Embryonic facial prominence (tissue), 1 donor: Measurements from ENCODE around the gene NDUFS3.
"Not testable (repeated sequence)": the region's sequence is repeated elsewhere in the genome, so short reads cannot be mapped to it uniquely, and the experiment has no call there.

Experiments
- DNase-seq: peaks from one replicate; pipeline ENCODE4 v3.0.0-alpha.2; 2016; ENCODE audit errors: extremely low spot score

Gene NDUFS3

DNA sequence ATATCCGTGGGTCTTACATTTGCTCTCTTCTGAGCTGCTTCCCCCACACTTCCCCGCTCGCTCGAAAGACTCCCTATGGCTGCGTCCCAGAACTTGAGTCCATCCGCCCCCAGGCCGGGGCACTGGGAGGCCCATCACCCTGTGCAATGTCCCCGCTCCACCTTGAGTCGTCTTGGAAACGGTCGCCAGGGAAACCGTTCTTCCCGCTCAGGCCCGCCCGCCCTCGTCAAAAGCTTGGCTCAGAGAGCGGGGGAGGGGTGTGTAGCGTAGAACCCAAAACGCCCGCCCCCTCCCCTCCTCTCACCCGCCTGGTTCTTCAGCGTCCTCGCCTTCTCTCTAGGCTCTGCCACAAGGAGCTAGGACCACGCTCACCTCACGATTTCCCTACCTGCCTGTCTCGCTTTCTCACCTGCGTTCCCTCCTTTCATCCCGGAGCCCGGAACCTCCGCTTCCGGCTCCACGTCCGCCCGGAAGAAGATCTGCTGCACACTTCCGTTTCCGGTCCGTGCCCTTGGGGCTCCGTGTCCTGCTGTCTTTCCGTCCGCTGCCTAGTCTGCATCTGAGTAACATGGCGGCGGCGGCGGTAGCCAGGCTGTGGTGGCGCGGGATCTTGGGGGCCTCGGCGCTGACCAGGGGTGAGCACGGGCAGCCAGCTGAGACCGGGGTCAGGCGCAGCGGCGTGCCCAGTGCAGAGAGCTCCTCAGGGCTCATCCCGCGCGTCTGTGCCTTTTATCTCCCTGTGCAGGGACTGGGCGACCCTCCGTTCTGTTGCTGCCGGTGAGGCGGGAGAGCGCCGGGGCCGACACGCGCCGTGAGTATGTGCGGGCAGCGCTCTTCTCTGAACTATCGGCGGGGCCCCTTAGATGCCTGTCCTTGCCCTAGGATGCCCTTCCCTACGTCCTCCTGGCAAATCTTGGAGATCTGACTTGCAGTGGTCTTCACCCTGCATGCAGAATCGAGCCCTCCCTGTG lies at the start of gene NDUFS3, which contains the start of gene KBTBD4:
NDUFS3 (plus strand) TSS at position 551 of the 971 bp plus-strand sequence; CDS start at position 569, 18 bp downstream.
KBTBD4 (minus strand) TSS at position 447 of the 971 bp plus-strand sequence; CDS start at position 428, 19 bp downstream.
- DNase-seq: peak; percentile 90

DNA sequence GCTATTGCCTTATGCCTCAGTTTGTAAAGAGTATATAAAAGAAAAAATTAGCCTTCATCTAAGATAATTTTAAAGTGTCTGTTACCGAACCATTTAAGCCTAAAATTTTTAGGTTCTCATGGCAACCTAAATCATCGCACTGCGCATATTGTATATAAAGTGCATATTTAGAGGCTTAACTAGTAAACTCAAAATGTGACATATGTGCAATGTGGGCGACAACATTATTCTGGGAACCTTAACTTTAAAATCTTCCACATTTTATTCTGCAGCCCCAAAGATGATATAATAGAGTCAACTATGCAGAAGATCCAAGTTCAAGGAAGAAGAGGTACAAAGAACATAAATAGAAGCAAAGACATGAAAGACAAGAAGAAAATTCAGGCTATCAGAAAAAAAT lies 48.9 kb upstream of the NDUFS3 start:
- DNase-seq: no peak

DNA sequence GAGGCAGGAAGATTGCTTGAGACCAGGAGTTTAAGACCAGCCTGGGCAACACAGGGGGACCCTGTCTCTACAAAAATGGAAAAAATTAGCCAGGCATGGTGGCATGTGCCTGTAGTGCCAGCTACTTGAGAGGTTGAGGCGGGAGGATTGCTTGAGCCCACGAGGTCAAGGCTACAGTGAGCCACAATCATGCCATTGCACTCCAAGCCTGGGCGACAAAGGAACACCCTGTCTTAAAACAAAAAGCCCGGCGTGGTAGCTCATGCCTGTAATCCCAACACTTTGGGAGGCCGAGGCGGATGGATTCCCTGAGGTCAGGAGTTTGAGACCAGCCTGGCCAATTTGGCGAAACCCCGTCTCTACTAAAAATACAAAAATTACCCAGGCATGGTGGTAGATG lies 48.2 kb upstream of the NDUFS3 start:
- DNase-seq: not testable (repeated sequence)

DNA sequence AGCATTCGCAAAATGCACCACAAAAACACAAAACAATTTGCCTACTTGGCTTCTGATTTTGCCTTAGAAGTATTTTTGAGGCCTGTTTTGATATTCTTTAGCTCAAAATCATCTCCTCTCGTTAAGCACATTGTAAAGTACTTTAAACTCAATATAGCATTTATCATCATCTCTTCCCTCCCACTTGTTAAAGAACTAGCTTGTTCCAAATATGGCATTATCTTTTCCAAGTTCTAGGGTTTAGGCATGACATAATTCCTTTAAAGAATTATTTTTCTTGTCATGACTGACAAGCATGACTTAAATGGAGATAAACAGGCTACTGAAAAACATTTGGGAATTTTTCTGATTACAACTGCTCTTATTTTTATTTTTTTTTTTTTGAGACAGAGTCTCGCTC lies 47.2 kb upstream of the NDUFS3 start:
- DNase-seq: no peak

DNA sequence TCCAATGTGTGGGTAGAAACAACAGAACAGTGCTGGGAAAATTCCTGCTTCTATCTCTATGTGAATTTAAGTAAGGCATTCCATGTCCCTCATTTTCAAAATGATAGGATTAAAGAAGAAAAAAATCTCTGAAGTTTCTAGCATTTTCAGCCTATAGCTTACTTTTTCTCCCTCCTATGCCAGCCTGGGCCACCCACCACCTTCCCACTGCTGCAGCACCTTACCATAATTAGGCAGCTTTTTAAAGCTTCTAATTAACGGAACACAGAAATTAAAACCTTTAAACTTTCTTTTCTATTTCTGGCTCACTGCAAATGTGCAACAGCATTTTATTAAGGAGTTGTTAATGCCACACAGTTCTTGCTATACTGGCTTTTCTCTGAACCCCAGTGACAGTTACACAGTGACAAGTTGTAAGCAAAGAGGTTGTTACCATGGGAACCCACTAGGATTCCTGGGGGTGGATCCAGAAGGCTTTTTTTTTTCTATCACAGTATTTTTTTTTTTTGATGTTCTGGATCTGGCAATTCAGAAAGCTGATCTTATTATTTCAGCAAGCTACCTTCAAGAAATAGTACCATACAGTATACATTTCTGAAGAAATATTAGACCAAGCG lies 46.2 kb upstream of the NDUFS3 start:
- no peak for DNase-seq

DNA sequence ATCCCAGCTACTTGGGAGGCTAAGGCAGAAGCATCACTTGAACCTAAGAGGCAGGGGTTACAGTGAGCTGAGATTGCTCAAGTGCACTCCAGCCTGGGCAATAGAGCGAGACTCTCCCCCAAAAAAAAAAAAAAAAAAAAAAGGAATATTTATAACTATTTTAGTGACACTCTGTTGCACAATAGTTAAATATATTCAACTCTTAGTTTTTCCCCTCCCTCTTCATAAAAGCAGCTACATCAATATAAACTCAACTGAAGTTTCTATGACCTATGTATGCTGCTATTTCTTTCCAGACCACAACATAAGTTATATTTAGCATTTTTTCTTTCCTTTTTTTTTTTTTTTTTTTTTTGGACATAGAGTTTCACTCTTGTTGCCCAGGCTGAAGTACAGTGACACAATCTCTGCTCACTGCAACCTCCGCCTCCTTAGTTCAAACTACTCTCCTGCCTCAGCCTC lies 45.2 kb upstream of the NDUFS3 start:
- DNase-seq: no peak

DNA sequence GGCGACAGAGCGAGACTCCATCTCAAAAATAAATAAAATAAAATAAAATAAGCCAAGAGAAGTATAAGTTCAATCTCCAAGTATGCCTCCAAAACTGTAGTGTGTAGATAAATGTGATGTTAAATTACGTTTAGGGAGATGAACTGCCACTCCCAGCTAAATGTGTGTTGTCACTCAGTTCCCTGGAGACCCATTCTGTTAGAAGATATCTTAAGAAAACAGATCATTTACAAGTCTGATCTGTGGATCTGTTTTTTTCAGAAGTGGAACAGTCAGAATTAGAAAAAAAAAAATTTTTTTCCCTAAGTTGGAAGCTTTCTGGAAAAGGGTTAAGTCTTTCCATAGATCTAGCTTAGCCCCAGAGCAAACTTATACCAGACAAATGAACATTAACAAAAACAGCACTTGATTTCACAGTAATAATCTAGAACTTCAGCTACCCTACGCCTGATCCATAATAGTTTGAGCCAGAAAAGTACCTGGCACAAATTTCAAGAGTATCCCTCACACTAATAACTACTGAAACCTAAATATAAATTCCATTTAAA lies 44.1 kb upstream of the NDUFS3 start:
- no peak for DNase-seq

DNA sequence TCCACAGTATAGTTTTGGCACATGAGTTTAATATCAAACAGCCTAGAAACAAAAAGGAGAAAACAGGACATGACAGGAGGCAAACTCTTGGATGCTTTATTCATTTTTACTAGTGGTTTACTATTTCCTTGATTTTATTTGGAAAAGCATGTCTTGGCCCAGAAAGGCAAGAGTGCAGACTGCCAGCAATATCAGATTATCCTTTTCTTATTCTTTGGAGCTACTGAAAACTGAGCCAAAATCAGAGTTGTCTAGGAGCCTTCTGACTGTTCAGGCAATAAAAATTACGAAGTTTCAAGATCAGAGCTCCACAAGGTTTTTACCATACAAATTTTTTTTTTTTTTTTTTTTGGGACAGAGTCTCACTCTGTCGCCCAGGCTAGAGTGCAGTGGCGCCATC lies 42.0 kb upstream of the NDUFS3 start:
- DNase-seq: no peak

DNA sequence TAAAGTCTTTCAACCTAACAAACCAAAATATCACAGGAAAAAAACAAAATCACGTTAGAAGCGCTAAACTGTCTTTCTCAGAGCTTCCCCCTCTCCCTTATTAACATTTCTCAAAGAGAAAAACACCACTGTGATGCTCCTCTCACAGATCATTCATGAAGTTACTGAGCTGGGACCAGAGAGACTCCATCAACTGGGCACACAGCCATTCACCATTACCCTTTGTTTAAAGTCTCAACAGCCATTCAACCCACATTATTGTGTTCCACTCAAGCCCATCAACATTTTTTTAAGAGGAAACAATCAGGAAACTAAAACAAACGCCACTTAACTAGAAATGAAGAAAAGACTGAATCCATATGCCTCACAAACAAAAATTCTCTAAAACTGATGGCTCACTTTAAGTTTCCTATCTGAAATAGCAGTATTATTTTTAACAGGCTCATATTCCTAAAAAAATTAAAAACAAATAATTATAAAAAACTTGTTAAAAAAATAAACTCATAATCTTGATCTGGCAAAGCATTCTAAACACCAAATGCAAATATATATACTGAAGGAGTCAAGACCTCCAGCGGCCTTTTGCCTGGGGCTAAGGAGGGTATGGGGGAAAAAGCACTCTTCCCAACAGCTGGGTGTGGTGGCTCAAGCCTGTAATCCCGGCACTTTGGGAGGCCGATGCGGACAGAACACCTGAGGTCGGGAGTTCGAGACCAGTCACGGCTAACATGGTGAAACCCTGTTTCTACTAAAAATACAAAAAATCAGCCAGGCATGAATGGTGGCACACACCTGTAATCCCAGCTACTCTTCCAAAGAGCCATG lies 39.9 kb upstream of the NDUFS3 start:
- no peak for DNase-seq

DNA sequence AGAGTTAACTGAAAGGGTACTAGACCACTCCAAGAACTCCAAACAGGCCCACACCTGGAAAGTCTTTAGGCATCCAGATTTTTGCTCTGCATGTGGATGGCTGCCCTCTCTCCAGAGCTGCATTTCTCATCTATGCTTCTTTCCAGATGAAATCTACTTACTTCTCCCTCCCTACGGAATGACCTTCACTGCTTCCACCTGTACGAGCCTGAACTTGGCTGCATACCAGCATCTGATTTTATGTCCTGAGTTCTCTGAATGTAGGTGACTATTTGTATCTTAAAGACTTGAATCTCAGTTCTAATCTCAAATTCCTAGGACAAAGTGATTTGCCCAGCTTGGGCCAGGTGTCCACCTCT lies 39.2 kb upstream of the NDUFS3 start:
- no peak for DNase-seq

DNA sequence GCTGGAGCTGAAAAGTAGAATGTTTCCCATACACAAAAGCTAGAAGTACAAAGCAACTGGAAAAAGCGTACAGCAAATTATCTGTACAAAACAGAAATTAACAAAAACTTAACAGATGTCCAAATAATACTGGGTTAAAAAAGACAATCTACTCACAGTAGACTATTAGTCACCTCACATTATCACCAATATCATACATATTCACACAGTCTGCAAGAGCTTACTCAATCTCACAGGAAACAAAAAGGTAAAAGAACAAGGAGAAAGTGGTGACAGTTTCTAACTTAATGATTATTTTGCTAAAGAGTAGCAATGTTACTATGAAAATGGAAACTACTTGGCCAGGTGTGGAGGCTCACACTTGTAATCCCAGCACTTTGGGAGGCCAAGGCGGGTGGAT lies 37.8 kb upstream of the NDUFS3 start:
- no peak for DNase-seq

DNA sequence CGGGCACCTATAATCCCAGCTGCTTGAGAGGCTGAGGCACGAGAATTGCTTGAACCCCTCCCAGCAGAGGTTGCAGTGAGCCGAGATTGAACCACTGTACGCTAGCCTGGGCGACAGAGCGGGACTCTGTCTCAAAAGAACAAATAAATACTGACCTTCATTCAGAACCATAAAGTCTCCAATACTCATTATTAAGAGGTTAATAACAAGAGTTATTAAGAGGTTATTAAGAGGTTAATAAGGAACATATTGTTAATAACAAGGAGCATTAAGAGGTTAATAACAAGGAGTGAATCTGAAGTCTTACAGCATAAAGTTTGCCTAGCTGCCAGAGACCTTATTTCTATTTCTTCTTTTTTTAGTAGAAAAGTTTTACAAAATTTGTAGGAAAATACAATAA lies 33.6 kb upstream of the NDUFS3 start:
- DNase-seq: no peak

DNA sequence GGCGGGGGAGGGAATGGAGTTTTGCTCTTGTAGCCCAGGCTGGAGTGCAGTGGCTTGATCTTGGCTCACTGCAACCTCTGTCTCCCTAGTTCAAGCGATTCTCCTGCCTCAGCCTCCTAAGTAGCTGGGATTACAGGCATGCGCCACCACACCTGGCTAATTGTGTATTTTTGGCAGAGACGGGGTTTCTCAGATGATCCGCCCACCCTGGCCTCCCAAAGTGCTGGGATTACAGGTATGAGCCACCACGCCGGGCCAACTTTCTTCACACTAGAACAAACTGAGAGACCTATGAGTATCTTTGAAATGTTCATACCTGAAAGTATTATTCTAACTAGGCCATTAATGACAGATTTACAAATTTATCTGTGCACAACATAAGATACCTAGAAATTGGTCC lies 32.6 kb upstream of the NDUFS3 start:
- not testable (repeated sequence) for DNase-seq

DNA sequence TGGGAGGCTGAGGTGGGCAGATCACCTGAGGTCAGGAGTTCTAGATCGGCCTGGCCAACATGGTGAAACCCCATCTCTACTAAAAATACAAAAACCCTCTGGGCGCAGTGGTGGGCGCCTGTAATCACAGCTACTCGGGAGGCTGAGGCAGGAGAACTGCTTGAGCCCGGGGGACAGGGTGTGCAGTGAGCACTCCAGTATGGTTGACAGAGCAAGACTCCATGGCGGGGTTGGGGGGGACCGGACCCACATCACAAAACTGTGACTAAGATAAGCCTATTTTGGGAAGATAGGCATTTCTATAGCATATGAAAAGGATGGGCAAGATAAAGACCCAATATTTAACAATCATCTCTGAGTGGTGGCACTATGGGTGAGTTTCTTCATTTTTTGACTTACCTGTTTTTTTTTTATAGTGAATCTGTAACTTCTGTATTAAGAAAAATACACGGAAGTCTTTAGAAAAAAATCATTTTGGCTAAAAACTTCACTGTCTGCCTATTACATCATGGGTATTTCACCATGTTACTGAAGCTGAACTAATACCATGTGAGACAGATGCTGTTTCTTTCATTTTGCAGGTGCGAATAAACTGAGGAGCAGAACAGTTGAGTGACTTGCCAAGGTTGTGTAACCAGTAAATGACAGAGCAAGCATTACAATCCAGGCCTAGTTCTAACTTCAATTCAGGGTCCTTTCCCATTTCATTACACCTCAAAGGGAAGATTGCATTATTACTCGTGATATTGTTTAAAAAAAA lies 28.4 kb upstream of the NDUFS3 start:
- no peak for DNase-seq

DNA sequence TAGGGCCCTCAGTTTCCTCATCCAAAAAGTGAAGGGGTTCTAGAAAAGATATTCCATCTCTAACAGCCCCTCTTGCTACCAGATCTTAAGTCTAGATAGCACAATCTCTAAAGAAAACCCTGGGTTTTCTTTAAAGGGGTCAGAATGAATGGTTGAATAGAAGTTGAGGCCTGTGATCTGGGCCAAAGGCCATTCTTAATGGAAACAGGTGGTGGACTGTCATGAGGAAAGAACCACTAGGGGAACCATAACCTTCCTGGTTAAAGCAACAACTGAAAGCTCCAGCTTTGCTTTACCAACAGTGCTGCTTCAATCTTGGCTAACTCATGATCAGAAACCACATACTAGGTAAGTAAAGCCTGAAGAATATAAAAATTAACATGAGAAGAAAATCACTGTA lies 27.8 kb upstream of the NDUFS3 start:
- no peak for DNase-seq

DNA sequence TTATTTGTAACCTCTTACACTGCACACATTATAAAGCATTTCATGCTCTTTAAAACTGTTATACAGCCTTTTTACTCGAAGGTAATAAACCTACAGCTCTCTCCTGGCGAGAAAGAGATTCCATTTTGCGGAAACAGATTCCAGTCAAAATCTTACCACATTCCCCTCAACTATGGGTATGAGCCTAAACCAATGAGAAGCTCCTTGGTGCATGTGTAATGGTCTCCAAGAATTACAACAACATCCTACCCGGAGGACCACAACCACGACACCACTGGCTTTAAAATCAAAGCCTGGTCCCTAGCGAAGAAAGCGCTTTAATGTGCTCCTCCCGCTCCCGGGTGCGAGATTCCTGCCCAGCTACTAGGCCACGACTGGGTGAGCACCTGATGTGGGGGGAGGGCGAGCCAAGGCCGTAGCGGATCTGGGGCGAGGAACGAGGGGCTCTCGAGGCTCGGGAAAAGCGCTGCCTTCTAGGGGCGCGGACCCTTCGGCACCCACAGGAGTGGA lies 26.8 kb upstream of the NDUFS3 start:
- DNase-seq: no peak

DNA sequence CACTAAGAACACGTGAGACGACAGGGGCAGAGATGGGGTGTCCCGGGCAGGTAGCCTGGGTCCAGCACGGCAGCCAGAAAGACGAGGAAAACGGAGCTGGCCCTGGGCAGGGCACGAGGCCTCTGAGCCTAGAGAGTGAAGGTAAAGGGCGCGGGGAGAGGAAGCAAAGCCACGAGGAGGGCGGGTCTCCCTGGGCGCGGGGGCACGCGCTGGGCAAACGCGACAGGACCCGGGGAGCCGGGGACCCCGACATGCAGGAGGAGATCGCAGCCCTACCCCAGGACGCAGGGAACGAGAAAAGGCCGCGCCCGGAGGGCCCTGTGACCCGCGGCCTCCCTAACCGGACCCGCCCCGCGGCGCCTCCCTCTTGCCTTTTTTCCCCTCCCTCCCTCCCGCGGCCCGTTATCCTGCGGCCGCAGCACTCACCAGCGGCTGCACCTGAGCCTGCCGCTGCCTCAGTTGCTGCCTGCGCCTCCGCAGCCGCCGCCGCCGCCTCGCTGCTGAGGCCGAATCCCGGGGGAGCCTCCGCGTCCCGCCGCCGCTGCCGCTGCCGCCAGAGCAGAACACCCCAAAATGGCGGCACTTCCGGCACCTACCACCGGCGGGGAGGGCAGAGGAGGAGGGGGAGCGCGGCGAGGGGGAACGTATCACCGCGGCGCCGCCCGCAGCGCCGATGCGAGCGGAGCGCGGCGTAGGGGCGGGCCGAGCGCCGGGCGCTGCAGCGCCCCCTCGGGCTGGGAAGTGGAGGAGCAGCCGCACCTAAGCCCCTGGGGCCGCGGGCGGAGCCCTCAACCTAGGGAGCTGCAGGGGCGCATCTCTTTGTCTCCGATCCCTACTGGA lies 26.1 kb upstream of the NDUFS3 start, which contains the start of gene CELF1:
CELF1 (minus strand) TSS at position 567 of the 840 bp plus-strand sequence. CDS start 53,609 bp downstream, outside the sequence.
- peak; percentile 67 for DNase-seq

DNA sequence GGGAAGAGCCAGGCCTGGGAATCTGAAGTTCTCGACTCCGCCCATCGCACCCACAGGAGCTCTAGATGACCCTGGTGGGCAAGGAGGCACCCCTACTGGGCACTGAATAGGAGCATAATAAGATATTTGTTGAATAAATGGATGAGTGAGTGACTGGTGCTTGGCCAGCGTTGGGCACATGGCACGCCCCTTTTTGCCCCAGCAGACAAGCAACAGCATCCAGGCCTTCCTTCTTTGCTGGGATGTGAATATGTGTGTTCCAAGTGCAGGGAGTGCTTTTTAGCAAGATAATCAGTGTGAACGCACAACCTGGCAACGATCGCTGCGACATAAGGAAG lies 25.5 kb upstream of the NDUFS3 start:
- DNase-seq: no peak

DNA sequence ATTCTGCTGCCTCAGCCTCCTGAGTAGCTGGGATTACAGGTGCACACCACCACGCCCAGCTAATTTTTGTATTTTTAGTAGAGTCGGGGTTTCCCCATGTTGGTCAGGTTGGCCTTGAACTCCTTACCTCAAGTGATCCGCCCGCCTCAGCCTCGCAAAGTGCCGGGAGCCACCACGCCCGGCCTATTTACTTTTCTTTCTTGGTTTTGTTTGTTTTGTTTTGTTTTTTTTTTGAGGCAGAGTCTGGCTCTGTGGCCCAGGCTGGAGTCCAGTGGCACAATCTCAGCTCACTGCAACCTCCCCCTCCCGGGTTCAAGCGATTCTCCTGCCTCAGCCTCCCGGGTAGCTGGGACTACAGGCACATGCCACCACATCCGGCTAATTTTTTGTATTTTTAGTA lies 21.9 kb upstream of the NDUFS3 start:
- not testable (repeated sequence) for DNase-seq

DNA sequence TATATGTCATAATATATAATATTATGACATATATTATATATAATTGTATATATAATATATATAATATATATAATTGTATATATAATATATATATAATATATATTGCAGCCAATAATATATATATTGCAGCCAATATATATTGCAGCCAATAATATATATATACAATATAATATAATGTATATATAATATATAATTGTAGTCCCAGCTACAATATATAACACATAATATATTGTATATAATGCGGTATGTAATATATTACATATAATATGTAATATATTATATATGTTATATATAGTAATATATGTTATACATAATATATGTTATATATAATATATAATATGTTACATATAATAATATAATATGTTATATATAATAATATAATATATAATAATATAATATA lies 20.2 kb upstream of the NDUFS3 start:
- no peak for DNase-seq
